NB4 (cell line): ENCODE measurements around the gene SLC18A2.

Experiments
- CTCF ChIP-seq: IDR thresholded peaks from one replicate; pipeline ENCODE4 v1.5.1; 2012; ENCODE audit warnings: low read depth, low read length
- POLR2A ChIP-seq: IDR thresholded peaks from 2 replicates; pipeline ENCODE4 v1.6.1; 2011; ENCODE audit warnings: mild to moderate bottlenecking; ENCODE audit not compliant: insufficient read length; ENCODE audit errors: extremely low read depth

- TF ChIP-seq CTCF (no peak), POLR2A (no peak)
Measured at GRCh38 chr10:117240621-117241529, at the start of gene SLC18A2.
